Measurements from ENCODE around the gene HIVEP3. TPM values are rescaled to one million over a fixed set of nuclear protein-coding genes. Genes with fewer than 3 reads are reported as not detected.
A peak's percentile ranks its signal among the peaks of the same experiment; 100 is the strongest.

HIVEP3 gene
- total and polyA plus RNA-seq, 3 experiments from 2014 or later: 15.1 to 24.0 (median 23.0) TPM

DNA sequence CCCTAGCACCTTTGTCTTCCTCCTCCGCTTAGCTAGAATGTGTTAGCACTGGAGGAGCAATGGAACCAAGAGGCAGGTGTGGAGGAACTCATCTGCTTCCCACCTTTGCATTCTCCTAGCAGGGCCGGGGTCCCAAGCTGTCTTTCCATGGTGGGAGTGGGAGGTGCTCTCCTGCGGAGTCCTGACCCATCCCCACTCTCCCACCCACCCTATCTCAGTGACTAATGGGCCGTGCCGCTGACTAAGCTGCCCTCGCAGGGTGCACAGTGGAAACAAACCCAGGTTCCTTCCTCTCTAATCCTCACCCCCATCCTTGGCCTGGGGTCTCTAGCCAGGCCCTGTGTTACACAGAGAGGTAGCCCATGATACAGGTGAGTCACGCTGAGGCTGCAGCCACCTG, 177.5 kb downstream of the HIVEP3 start:
- Histone ChIP-seq H3K36me3 (ENCODE audit: insufficient read depth, low read length) (no peaks in the 10 kb centered on the region), H3K27me3 (ENCODE audit: insufficient read depth, low read length, poor library complexity, severe bottlenecking) (no peaks in the 10 kb centered on the region), H3K4me1 (ENCODE audit: insufficient read depth, low read length) (peaks cover 34% of the 10 kb centered on the region), H3K4me3 (ENCODE audit: low read length) (no peak overlapping the region), H3K27ac (ENCODE audit: low read depth, low read length) (no peak overlapping the region), H3K9me3 (ENCODE audit: low read length) (no peaks in the 10 kb centered on the region)
- Mint-ChIP-seq H3K36me3 (no peaks in the 10 kb centered on the region), H3K4me3 (peak overlapping the region in 1 of 7 donors; percentile 20), H3K4me1 (peaks cover 43 to 52% (median 46%) of the 10 kb centered on the region in 3 donors), H3K27me3 (peaks cover 0 to 2% of the 10 kb centered on the region in 2 donors), H3K9me3 (no peaks in the 10 kb centered on the region), H3K27ac (peak overlapping the region in 3 of 8 donors; percentile 20 to 70 (median 62))
- POLR2A ChIA-PET: no interaction called here
- no peak for DNase-seq
- CTCF ChIA-PET: interaction anchor here (1.2 kb wide), 1 partner anchor 9 kb away, joined by 5 read pairs; no protein-coding TSS in a partner anchor

DNA sequence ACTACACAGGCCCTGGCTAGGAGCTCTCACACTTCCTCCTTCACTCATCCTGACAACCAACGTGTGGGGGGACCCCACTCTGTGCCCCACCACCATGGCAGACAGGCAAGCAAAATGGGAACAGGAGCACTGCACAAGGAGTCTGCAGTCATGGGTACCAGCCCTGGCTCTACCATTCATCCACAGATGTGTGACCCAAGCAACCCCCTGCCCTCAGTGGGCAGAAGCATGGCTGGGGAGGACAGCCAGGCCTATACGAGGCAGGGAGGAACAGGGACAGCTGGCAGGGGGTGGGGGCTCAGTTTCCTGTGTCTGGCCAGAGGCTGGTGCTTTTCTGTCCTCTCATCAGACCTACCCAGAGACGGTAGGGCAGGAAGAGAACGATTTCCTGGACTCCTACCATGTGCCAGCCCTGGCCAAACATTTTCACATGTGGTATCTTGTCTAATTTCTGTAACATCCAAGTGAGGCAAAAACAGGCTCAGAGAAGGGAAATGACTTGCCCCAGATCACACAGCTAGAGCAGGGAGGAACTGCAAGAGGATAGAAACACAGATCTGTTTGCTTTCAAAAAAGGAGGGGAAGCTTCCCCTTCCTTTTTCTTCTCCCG, 178.0 kb downstream of the HIVEP3 start:
- Histone ChIP-seq H3K4me1 (ENCODE audit: insufficient read depth, low read length) (peaks cover 34% of the 10 kb centered on the region), H3K27me3 (ENCODE audit: insufficient read depth, low read length, poor library complexity, severe bottlenecking) (no peaks in the 10 kb centered on the region), H3K9me3 (ENCODE audit: low read length) (no peaks in the 10 kb centered on the region), H3K4me3 (ENCODE audit: low read length) (no peak overlapping the region), H3K36me3 (ENCODE audit: insufficient read depth, low read length) (no peaks in the 10 kb centered on the region), H3K27ac (ENCODE audit: low read depth, low read length) (no peak overlapping the region)
- Mint-ChIP-seq H3K36me3 (no peaks in the 10 kb centered on the region), H3K4me1 (peaks cover 43 to 52% (median 43%) of the 10 kb centered on the region in 3 donors), H3K9me3 (no peaks in the 10 kb centered on the region), H3K27me3 (peaks cover 0 to 2% of the 10 kb centered on the region in 2 donors), H3K27ac (peak overlapping the region in 5 of 8 donors; percentile 13 to 93 (median 36)), H3K4me3 (peak overlapping the region in 3 of 7 donors; percentile 15 to 52 (median 20))
- no peak for DNase-seq
- ChIA-PET CTCF (interaction anchor here (1.2 kb wide), 1 partner anchor 9 kb away, joined by 5 read pairs; no protein-coding TSS in a partner anchor), POLR2A (no interaction called here)

DNA sequence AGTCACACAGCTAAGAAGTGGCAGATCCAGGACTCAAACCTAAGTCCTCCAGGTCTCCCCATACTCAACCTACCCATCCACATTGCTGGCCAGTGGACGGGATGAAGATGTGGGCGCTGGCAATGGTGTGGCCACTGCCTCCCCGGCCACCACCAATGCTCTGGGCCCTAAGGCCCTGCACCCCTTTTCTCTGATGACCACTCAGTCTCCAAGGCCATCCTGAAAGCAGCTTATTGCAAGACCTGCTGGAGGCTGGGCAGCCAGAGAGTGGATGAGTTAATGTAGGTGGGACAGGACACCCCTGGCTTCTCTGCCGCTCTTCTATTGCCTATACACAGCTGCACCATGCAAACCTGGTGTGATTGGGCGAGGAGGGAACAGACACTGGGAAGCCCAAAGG, 178.7 kb downstream of the HIVEP3 start:
- no peak for DNase-seq
- peaks cover 0 to 2% of the 10 kb centered on the region in 2 donors for H3K27me3 Mint-ChIP-seq
- POLR2A ChIA-PET: no interaction called here
- no peaks in the 10 kb centered on the region for H3K9me3 ChIP-seq (ENCODE audit: low read length)
- peak overlapping the region in 4 of 7 donors; percentile 71 to 79 (median 78) for H3K4me3 Mint-ChIP-seq
- no peaks in the 10 kb centered on the region for H3K36me3 ChIP-seq (ENCODE audit: insufficient read depth, low read length)
- H3K27me3 ChIP-seq (ENCODE audit: insufficient read depth, low read length, poor library complexity, severe bottlenecking): no peaks in the 10 kb centered on the region
- no peaks in the 10 kb centered on the region for H3K36me3 Mint-ChIP-seq
- peak overlapping the region in 5 of 8 donors; percentile 33 to 93 (median 70) for H3K27ac Mint-ChIP-seq
- peaks cover 34% of the 10 kb centered on the region for H3K4me1 ChIP-seq (ENCODE audit: insufficient read depth, low read length)
- H3K4me3 ChIP-seq (ENCODE audit: low read length): no peak overlapping the region
- CTCF ChIA-PET: interaction anchor here (1.2 kb wide), 1 partner anchor 10 kb away, joined by 5 read pairs; no protein-coding TSS in a partner anchor
- H3K4me1 Mint-ChIP-seq: peaks cover 43 to 52% (median 46%) of the 10 kb centered on the region in 3 donors
- H3K27ac ChIP-seq (ENCODE audit: low read depth, low read length): no peak overlapping the region
- H3K9me3 Mint-ChIP-seq: no peaks in the 10 kb centered on the region

DNA sequence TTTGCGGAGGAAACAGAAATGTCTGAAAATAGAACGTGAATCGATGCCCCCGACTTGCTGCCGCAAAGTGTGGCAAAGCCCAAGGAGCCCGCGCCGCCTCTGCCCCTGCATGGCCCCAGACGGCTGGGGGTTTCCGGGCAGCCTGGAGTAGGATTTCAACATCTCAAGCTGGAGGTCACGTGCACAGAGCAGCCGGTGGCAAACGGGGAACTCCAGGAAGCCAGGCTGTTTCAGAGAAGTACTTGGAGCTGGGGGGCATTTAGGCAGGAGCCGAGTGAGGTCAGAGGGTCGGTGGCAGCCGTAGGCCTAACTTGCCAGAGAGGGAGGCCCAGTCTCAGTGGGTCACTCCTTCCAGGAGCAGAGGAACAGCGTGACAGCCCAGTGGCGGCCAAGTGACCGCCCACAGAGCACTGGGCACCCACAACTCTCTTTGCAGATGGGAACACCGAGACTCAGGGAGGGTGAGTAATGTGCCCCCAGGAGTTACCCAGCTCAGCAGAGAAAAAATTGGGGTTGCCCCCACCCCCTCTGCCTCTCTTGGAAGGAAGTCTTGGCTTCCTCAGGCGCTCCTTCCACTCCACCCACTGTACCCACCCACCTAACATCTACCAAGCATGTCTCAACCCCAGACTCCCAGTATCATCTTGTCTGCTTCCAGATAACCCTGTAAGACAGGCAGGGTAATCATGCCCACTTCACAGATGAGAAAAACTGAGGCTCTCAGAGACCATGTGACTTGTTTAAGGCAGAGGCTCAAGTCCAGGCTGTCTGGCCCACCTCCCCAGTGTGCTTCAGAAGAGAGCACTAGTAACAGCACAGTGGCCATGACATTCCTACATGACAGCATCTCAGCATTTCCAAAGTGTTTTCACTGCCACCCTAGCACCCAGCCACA, 179.4 kb downstream of the HIVEP3 start:
- CTCF ChIA-PET: no interaction called here
- Mint-ChIP-seq H3K4me1 (peaks cover 45 to 56% (median 46%) of the 10 kb centered on the region in 3 donors), H3K27ac (peak overlapping the region in 7 of 8 donors; percentile 66 to 92 (median 84)), H3K36me3 (no peaks in the 10 kb centered on the region), H3K9me3 (no peaks in the 10 kb centered on the region), H3K4me3 (peak overlapping the region; percentile 18 to 79 (median 77)), H3K27me3 (peaks cover 0 to 2% of the 10 kb centered on the region in 2 donors)
- H3K4me1 ChIP-seq (ENCODE audit: insufficient read depth, low read length): peaks cover 34% of the 10 kb centered on the region
- peak; percentile 28 to 78 (median 57) for DNase-seq
- H3K9me3 ChIP-seq (ENCODE audit: low read length): no peaks in the 10 kb centered on the region
- POLR2A ChIA-PET: no interaction called here
- H3K36me3 ChIP-seq (ENCODE audit: insufficient read depth, low read length): no peaks in the 10 kb centered on the region
- H3K4me3 ChIP-seq (ENCODE audit: low read length): peak overlapping the region; percentile 48
- no peaks in the 10 kb centered on the region for H3K27me3 ChIP-seq (ENCODE audit: insufficient read depth, low read length, poor library complexity, severe bottlenecking)
- H3K27ac ChIP-seq (ENCODE audit: low read depth, low read length): no peak overlapping the region

DNA sequence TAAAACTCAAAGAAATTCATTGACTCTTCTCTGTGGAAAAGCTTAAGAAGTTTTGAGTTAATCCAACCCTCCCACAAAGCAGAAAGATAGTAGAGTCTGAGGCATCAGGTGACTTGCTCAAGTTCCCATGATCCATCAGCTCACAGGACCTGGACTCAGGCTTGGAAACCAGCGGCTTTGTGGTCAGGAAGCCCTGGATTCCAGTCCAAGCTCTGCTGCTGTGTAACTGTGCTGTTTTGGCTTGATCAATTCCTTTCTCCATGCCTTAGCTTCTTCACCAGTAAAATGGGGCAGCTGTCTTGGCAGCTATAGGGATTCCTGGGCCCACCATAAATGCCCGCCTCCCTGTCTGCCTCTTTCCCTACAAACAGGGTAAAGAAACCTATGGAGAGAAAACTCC, 180.2 kb downstream of the HIVEP3 start:
- H3K27ac Mint-ChIP-seq: peak overlapping the region in 7 of 8 donors; percentile 66 to 92 (median 84)
- ChIA-PET CTCF (no interaction called here), POLR2A (no interaction called here)
- H3K36me3 ChIP-seq (ENCODE audit: insufficient read depth, low read length): no peaks in the 10 kb centered on the region
- peak overlapping the region; percentile 18 to 79 (median 77) for H3K4me3 Mint-ChIP-seq
- H3K9me3 ChIP-seq (ENCODE audit: low read length): no peaks in the 10 kb centered on the region
- H3K9me3 Mint-ChIP-seq: no peaks in the 10 kb centered on the region
- no peak overlapping the region for H3K27ac ChIP-seq (ENCODE audit: low read depth, low read length)
- H3K27me3 Mint-ChIP-seq: peaks cover 0 to 2% of the 10 kb centered on the region in 2 donors
- H3K4me3 ChIP-seq (ENCODE audit: low read length): peak overlapping the region; percentile 48
- DNase-seq: peak in 1 of 5 donors; percentile 19
- H3K4me1 ChIP-seq (ENCODE audit: insufficient read depth, low read length): peaks cover 34% of the 10 kb centered on the region
- H3K27me3 ChIP-seq (ENCODE audit: insufficient read depth, low read length, poor library complexity, severe bottlenecking): no peaks in the 10 kb centered on the region
- H3K4me1 Mint-ChIP-seq: peaks cover 46 to 56% (median 47%) of the 10 kb centered on the region in 3 donors
- no peaks in the 10 kb centered on the region for H3K36me3 Mint-ChIP-seq

DNA sequence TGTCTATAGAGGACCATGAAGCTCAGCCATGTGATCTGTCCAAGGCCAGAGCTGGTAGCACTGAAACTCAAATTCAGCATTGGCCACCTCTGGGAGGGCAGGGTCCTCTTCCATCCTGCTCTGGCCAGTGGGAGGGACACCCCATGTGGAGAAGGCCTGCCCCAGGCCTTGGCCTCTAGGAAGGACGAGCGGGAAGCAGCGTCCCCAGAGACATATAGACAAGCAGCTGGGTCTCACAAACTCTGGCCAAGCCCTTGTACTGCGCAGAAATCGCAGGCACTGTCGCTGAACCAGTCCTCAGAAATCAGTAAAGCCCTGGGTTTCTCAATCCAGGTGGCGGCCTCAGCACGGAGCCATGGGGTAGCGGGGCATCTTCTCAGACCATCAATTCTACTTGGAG, 180.7 kb downstream of the HIVEP3 start:
- peaks cover 34% of the 10 kb centered on the region for H3K4me1 ChIP-seq (ENCODE audit: insufficient read depth, low read length)
- no peak overlapping the region for H3K27ac ChIP-seq (ENCODE audit: low read depth, low read length)
- no peaks in the 10 kb centered on the region for H3K27me3 ChIP-seq (ENCODE audit: insufficient read depth, low read length, poor library complexity, severe bottlenecking)
- H3K4me3 ChIP-seq (ENCODE audit: low read length): no peak overlapping the region
- Mint-ChIP-seq H3K27me3 (peaks cover 0 to 2% of the 10 kb centered on the region in 2 donors), H3K9me3 (no peaks in the 10 kb centered on the region), H3K36me3 (no peaks in the 10 kb centered on the region), H3K4me1 (peaks cover 46 to 54% (median 47%) of the 10 kb centered on the region in 3 donors), H3K27ac (peak overlapping the region in 1 of 8 donors; percentile 36), H3K4me3 (peak overlapping the region in 3 of 7 donors; percentile 5 to 38 (median 17))
- ChIA-PET CTCF (no interaction called here), POLR2A (no interaction called here)
- H3K36me3 ChIP-seq (ENCODE audit: insufficient read depth, low read length): no peaks in the 10 kb centered on the region
- no peaks in the 10 kb centered on the region for H3K9me3 ChIP-seq (ENCODE audit: low read length)
- peak in 1 of 5 donors; percentile 28 for DNase-seq

DNA sequence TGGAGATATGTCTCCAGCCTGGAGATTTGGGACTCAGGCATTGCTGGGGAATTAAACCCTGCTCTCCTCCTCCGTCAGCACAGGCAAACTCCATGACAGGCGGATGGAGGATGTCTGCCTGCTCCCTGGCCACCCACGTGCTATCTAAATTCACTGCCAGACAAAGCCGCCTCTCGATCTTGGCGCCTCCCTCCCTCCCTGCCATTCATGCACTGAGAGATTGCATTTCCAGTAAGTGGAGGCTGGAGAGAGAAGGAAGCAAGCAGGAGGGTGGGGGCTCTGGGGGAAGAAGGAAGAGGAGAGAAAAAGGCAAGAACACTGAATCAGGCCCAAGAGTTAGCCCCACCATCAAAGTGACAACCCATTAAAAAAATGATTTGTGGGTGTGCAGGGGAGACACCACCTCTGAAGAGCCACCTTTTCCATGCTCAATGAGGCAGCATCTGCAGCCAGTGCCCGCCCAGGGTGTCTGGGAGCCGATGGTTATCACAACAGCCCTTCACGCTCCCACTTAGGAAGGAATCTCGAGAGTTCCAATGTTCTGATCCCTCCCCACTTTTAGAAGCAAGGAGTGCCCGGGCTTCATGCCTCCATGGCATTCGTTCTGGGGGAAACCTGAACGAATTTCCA, 183.0 kb downstream of the HIVEP3 start:
- H3K4me1 Mint-ChIP-seq: peaks cover 32 to 36% (median 32%) of the 10 kb centered on the region in 3 donors
- peak in 1 of 5 donors; percentile 27 for DNase-seq
- H3K36me3 Mint-ChIP-seq: peaks cover 0 to 1% (median 0%) of the 10 kb centered on the region in 3 donors
- no peaks in the 10 kb centered on the region for H3K9me3 ChIP-seq (ENCODE audit: low read length)
- H3K9me3 Mint-ChIP-seq: no peaks in the 10 kb centered on the region
- H3K4me3 ChIP-seq (ENCODE audit: low read length): no peak overlapping the region
- no peaks in the 10 kb centered on the region for H3K36me3 ChIP-seq (ENCODE audit: insufficient read depth, low read length)
- peaks cover 27% of the 10 kb centered on the region for H3K4me1 ChIP-seq (ENCODE audit: insufficient read depth, low read length)
- H3K4me3 Mint-ChIP-seq: no peak overlapping the region
- ChIA-PET POLR2A (no interaction called here), CTCF (no interaction called here)
- H3K27ac Mint-ChIP-seq: peak overlapping the region in 1 of 8 donors; percentile 6
- H3K27me3 ChIP-seq (ENCODE audit: insufficient read depth, low read length, poor library complexity, severe bottlenecking): no peaks in the 10 kb centered on the region
- no peak overlapping the region for H3K27ac ChIP-seq (ENCODE audit: low read depth, low read length)
- H3K27me3 Mint-ChIP-seq: peaks cover 0 to 4% of the 10 kb centered on the region in 2 donors
